H1 (cell line): ENCODE measurements around the gene DOHH. TPM values are rescaled to one million over a fixed set of nuclear protein-coding genes. Genes with fewer than 3 reads are reported as not detected.
A peak's percentile ranks its signal among the peaks of the same experiment; 100 is the strongest.

Experiments used
- CTCF ChIA-PET: fragments of 300-600 bp; sonication (Branson Sonifier 250); formaldehyde crosslinking; loops from one replicate; lab custom pipeline; 2021; ENCODE audit not compliant: partially characterized antibody; lab: Charles Lee
- POLR2A ChIA-PET: fragments of 300-600 bp; sonication (Branson Sonifier 250); formaldehyde crosslinking; loops from one replicate; lab custom pipeline; 2021; ENCODE audit warnings: inconsistent platforms; ENCODE audit not compliant: partially characterized antibody; lab: Charles Lee
- DNase-seq, 2 experiments: peaks; one replicate each; pipeline versions ENCODE4 v3.0.0 to v3.0.0-alpha.2; 2010 to 2022; ENCODE audit warnings: low spot score in 2 of 2, low read depth in 1 of 2, mixed read lengths in 1 of 2
- FAIRE-seq: peaks from 2 replicates; lab custom pipeline; 2011; peaks lifted over from hg19 to GRCh38; lab: Jason Lieb, UNC
- H2AFZ ChIP-seq: 2 replicates; pipeline ENCODE4 v1.8.1; 2012; ENCODE audit warnings: low read length, inconsistent platforms
- H2AK5ac ChIP-seq: 2 replicates; pipeline ENCODE4 v1.6.1; 2013; ENCODE audit warnings: low read depth, low read length
- H2BK120ac ChIP-seq: replicated peaks from 2 replicates; pipeline ENCODE3; 2013; ENCODE audit warnings: low read depth, low read length, inconsistent platforms
- H2BK12ac ChIP-seq: 2 replicates; pipeline ENCODE4 v1.6.1; 2013; ENCODE audit warnings: low read depth, low read length
- H2BK15ac ChIP-seq: 2 replicates; pipeline ENCODE4 v1.6.1; 2013; ENCODE audit warnings: low read length
- H2BK20ac ChIP-seq: 2 replicates; pipeline ENCODE4 v1.6.1; 2013; ENCODE audit warnings: low read length
- H2BK5ac ChIP-seq: 2 replicates; pipeline ENCODE4 v1.6.1; 2013; ENCODE audit warnings: low read depth, low read length
- H3K14ac ChIP-seq: 2 replicates; pipeline ENCODE4 v1.6.1; 2013; ENCODE audit warnings: inconsistent platforms; ENCODE audit not compliant: insufficient read length
- H3K18ac ChIP-seq: 2 replicates; pipeline ENCODE4 v1.6.1; 2013; ENCODE audit warnings: low read length; ENCODE audit errors: extremely low read depth
- H3K23ac ChIP-seq: 2 replicates; pipeline ENCODE4 v1.6.1; 2013; ENCODE audit warnings: inconsistent platforms; ENCODE audit not compliant: insufficient read length
- H3K23me2 ChIP-seq: 2 replicates; pipeline ENCODE4 v1.6.1; 2013; ENCODE audit warnings: low read depth, low read length
- H3K27ac ChIP-seq: 2 replicates; pipeline ENCODE4 v1.6.1; 2011; ENCODE audit warnings: low read depth, low read length, inconsistent platforms
- H3K27me3 ChIP-seq, 4 experiments: replicated peaks in 1 of 4; 1 replicate in 1 of 4; 2 replicates in 3 of 4; pipeline versions ENCODE4 v1.6.1 to v1.8.1; 2011 to 2013; ENCODE audit warnings: low read length in 3 of 4, mild to moderate bottlenecking in 3 of 4, inconsistent platforms in 2 of 4, mixed read lengths in 2 of 4, moderate library complexity in 1 of 4; ENCODE audit not compliant: control insufficient read depth in 3 of 4, insufficient read depth in 3 of 4; ENCODE audit errors: extremely low read depth in 1 of 4
- H3K36me3 ChIP-seq, 4 experiments: 2 replicates each; pipeline versions ENCODE4 v1.6.1 to v1.8.1; 2011 to 2013; ENCODE audit warnings: mild to moderate bottlenecking in 4 of 4, low read length in 3 of 4, moderate library complexity in 2 of 4, control low read depth in 1 of 4, inconsistent platforms in 1 of 4; ENCODE audit not compliant: insufficient read depth in 4 of 4, control insufficient read depth in 2 of 4
- H3K4ac ChIP-seq: replicated peaks from 2 replicates; pipeline ENCODE3; 2013; ENCODE audit warnings: low read length, low read depth, mixed read lengths, inconsistent platforms; ENCODE audit not compliant: insufficient read length
- H3K4me1 ChIP-seq, 4 experiments: replicated peaks in 1 of 4; 1 replicate in 1 of 4; 2 replicates in 3 of 4; pipeline versions ENCODE4 v1.6.1 to v1.8.1; 2011 to 2013; ENCODE audit warnings: low read length in 3 of 4, inconsistent platforms in 2 of 4, mixed read lengths in 1 of 4; ENCODE audit not compliant: insufficient read depth in 4 of 4, control insufficient read depth in 3 of 4
- H3K4me2 ChIP-seq, 2 experiments: 2 replicates each; pipeline versions ENCODE4 v1.6.1 to v1.8.1; 2011 to 2013; ENCODE audit warnings: low read depth in 2 of 2, low read length in 2 of 2, control low read depth in 1 of 2, inconsistent platforms in 1 of 2, mild to moderate bottlenecking in 1 of 2; ENCODE audit not compliant: insufficient read depth in 1 of 2
- H3K4me3 ChIP-seq, 4 experiments: fragments of 200-600, 300-600 bp in 1 of 4; sonication (generic), shearing (Covaris generic), sonication (Bioruptor Twin) in 1 of 4; 2 replicates each; pipeline versions ENCODE4 v1.5.1 to v1.8.1; 2011 to 2016; ENCODE audit warnings: low read length in 4 of 4, low read depth in 3 of 4, control low read depth in 2 of 4, inconsistent platforms in 2 of 4, mild to moderate bottlenecking in 2 of 4, mixed read lengths in 1 of 4, moderate library complexity in 1 of 4; ENCODE audit not compliant: insufficient read depth in 2 of 4; ENCODE audit errors: extremely low read depth in 1 of 4
- H3K56ac ChIP-seq: replicated peaks from 2 replicates; pipeline ENCODE3; 2013; ENCODE audit warnings: low read depth, mild to moderate bottlenecking, mixed read lengths, low read length, inconsistent platforms; ENCODE audit not compliant: insufficient read length
- H3K79me1 ChIP-seq: 2 replicates; pipeline ENCODE4 v1.6.1; 2013; ENCODE audit warnings: low read depth, low read length, control low read depth
- H3K79me2 ChIP-seq, 2 experiments: 2 replicates each; pipeline versions ENCODE4 v1.6.1 to v1.8.1; 2012 to 2013; ENCODE audit warnings: low read length in 2 of 2, mild to moderate bottlenecking in 2 of 2, inconsistent platforms in 1 of 2; ENCODE audit not compliant: insufficient read depth in 2 of 2, control insufficient read depth in 1 of 2
- H3K9ac ChIP-seq, 4 experiments: replicated peaks in 1 of 4; 1 replicate in 1 of 4; 2 replicates in 3 of 4; pipeline versions ENCODE4 v1.6.1 to v1.8.1; 2011 to 2013; ENCODE audit warnings: low read depth in 3 of 4, low read length in 3 of 4, control low read depth in 2 of 4, mild to moderate bottlenecking in 2 of 4, moderate library complexity in 2 of 4, inconsistent platforms in 1 of 4; ENCODE audit errors: extremely low read depth in 1 of 4
- H3K9me3 ChIP-seq, 2 experiments: 2 replicates each; pipeline versions ENCODE4 v1.6.1 to v1.8.1; 2012 to 2013; ENCODE audit warnings: mild to moderate bottlenecking in 2 of 2, moderate library complexity in 2 of 2, control low read depth in 1 of 2, inconsistent platforms in 1 of 2, low read depth in 1 of 2, low read length in 1 of 2, mixed read lengths in 1 of 2; ENCODE audit not compliant: insufficient read depth in 2 of 2
- H4K20me1 ChIP-seq, 2 experiments: replicated peaks in 1 of 2; 2 replicates each; pipeline versions ENCODE3 to v1.8.1; 2011 to 2013; ENCODE audit warnings: inconsistent platforms in 2 of 2, low read length in 2 of 2, mild to moderate bottlenecking in 1 of 2; ENCODE audit not compliant: insufficient read depth in 2 of 2, control insufficient read depth in 1 of 2
- H4K5ac ChIP-seq: 2 replicates; pipeline ENCODE4 v1.6.1; 2013; ENCODE audit warnings: low read length, low read depth, mixed read lengths, inconsistent platforms; ENCODE audit not compliant: insufficient read length
- H4K8ac ChIP-seq: 2 replicates; pipeline ENCODE4 v1.8.0; 2013; ENCODE audit warnings: mild to moderate bottlenecking, moderate library complexity, low read length, inconsistent platforms; ENCODE audit not compliant: insufficient read depth; ENCODE audit errors: extremely low read depth
- H4K91ac ChIP-seq: replicated peaks from 2 replicates; pipeline ENCODE3; 2013; ENCODE audit warnings: low read length, mixed read lengths, inconsistent platforms; ENCODE audit not compliant: insufficient read length
- EGR1 ChIP-seq: IDR thresholded peaks from 2 replicates; pipeline ENCODE4 v1.6.1; 2011; ENCODE audit warnings: low read depth, low read length, borderline replicate concordance
- TBP ChIP-seq: IDR thresholded peaks from 2 replicates; pipeline ENCODE4 v1.6.1; 2011; ENCODE audit warnings: low read depth, low read length, improper control_type of control experiment
- WGBS, 2 experiments: shearing (Covaris generic) in 1 of 2; methylation state at CpG; one replicate each; pipeline versions ENCODE4 v1.1.6 to v1.1.7; 2013 to 2015; ENCODE audit warnings: low lambda C conversion rate in 2 of 2, mixed read lengths in 2 of 2, inconsistent platforms in 1 of 2, low coverage in 1 of 2, missing lambda C conversion rate in 1 of 2; ENCODE audit not compliant: insufficient replicate concordance in 2 of 2, insufficient coverage in 1 of 2, insufficient read length in 1 of 2; ENCODE audit errors: extremely low coverage in 1 of 2, missing lambda C conversion rate in 1 of 2; 5-methylcytosine and 5-hydroxymethylcytosine counted together
- polyA plus RNA-seq, 7 experiments: library from polyadenylated mRNA; depleted of rRNA in 3 of 7; stranded (reverse) in 5 of 7; unstranded in 2 of 7; fragments of >200 nt in 5 of 7; fragments of 200-250 nt in 2 of 7; gene quantifications; 1 replicate in 5 of 7; 2 replicates in 1 of 7; 4 replicates in 1 of 7; pipeline versions ENCODE4 v1.2.1 to v1.2.3, GENCODE V29; 2011 to 2013; ENCODE audit warnings: missing spikeins in 2 of 7, mixed read lengths in 2 of 7
- total RNA-seq: library from RNA; stranded (reverse); fragmentation: NEBNext Ultra II Directional; extraction: Animal tissue kit (Norgen Biotek cat#: 25700); gene quantifications from 2 replicates; pipeline ENCODE4 v1.2.1, GENCODE V29; 2021

DOHH gene
- total and polyA plus RNA-seq, 2 of the 8 experiments (the other 6 are each of a cell fraction or from before 2014, with no cell fraction given), result 7.3 to 17.7 TPM

DNA sequence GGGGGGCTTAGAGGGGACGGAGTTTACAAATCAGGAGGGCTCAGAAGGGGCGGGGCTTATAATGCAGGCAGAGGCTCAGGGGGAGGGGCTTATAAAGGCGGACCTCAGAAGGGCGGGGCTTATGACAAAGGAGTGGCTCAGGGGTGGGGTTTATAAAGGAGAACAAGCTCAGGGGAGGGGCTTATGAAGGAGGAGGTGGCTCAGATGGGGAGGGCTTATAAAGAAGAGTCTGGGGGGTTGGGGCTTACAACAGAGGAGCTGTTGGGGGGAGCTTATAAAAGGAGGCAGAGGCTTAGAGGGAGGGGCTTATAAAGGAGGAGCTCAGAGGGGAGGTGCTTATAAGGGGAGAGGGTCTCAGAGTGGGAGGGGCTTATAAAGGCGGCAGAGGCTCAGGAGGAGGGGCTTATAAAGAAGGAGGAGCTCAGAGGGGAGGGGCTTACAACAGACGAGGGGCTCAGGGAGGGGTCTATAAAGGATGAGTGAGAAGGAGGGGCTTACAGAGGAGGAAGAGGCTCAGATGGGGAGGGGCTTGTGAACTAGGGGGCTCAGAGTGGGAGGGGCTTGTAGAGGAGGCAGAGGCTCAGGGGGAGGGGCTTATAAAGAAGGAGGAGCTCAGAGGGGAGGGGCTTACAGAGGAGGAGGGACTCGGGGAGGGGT, 21.2 kb downstream of the DOHH start:
- POLR2A ChIA-PET, result interaction anchor here (0.7 to 3.0 kb wide), 9 partner anchors 9 to 195 kb away, joined by 3 to 18 read pairs (median 4); partner anchors contain the start of gene DOHH
- Histone ChIP-seq H3K56ac (no peak overlapping the region), H3K23me2 (peaks cover 23% of the 10 kb centered on the region; the same call in 1 of the 2 replicates)

More for the DNA sequence above, 21.2 kb downstream of the DOHH start:
- Histone ChIP-seq H3K4me3 (peak overlapping the region in 2 of 4 experiments; percentile 12 to 48; a peak in 3 of 8 replicates), H3K4me2 (peak overlapping the region in 1 of 2 experiments; percentile 58; a peak in 2 of 4 replicates), H3K79me2 (no peaks in the 10 kb centered on the region), H3K4me1 (peaks cover 0 to 7% (median 5%) of the 10 kb centered on the region in 4 experiments; a peak in 6 of 7 replicates), H4K8ac (no peak overlapping the region), H2BK12ac (no peak overlapping the region), H4K5ac (no peak overlapping the region), H2BK5ac (no peak overlapping the region), H2AK5ac (no peak overlapping the region), H3K4ac (no peak overlapping the region), H4K91ac (no peak overlapping the region), H2AFZ (no peak overlapping the region), H3K79me1 (no peaks in the 10 kb centered on the region), H2BK15ac (no peak overlapping the region), H3K27me3 (peaks cover 0 to 7% (median 2%) of the 10 kb centered on the region in 4 experiments; a peak in 3 of 7 replicates), H3K18ac (no peak overlapping the region), H2BK20ac (no peak overlapping the region), H3K23ac (no peak overlapping the region), H3K36me3 (no peaks in the 10 kb centered on the region), H2BK120ac (no peak overlapping the region), H4K20me1 (peaks cover 0 to 10% of the 10 kb centered on the region in 2 experiments), H3K27ac (no peak overlapping the region), H3K9ac (no peak overlapping the region), H3K9me3 (no peaks in the 10 kb centered on the region), H3K14ac (no peak overlapping the region)
- no peak for FAIRE-seq
- WGBS, 2 experiments, result 39% methylated on average over 4 of the region's 7 CpGs; no CpG with 5 or more reads in 1 of the 2 experiments
- TF ChIP-seq EGR1 (no peak), TBP (peak; percentile 27)
- CTCF ChIA-PET, result interaction anchor here (0.6 to 8.4 kb wide), 12 partner anchors 8 to 442 kb away, joined by 3 to 97 read pairs (median 4); no protein-coding TSS in a partner anchor
- peak in 1 of 2 experiments; percentile 69 for DNase-seq
